Esophagus muscularis mucosa (tissue), 4 donors: ENCODE data around the gene MYO1C. TPM values are rescaled to one million over a fixed set of nuclear protein-coding genes. Genes with fewer than 3 reads are reported as not detected.
A peak's percentile ranks its signal among the peaks of the same experiment; 100 is the strongest.

ENCODE experiments used
- DNase-seq: peaks from one replicate; pipeline ENCODE4 v3.0.0-alpha.2; 2017; ENCODE audit errors: extremely low spot score
- H3K27ac ChIP-seq, 4 donors: fragments of 200-600 bp; sonication (generic); replicated peaks in 1 of 4; 1 replicate in 3 of 4; 2 replicates in 1 of 4; pipeline ENCODE4 v1.5.1; 2016 to 2019; ENCODE audit warnings: mild to moderate bottlenecking in 1 of 4
- H3K27me3 ChIP-seq, 4 donors: fragments of 200-600 bp; sonication (generic); one replicate each; pipeline versions ENCODE4 v1.5.1 to v1.6.0; 2016 to 2019
- H3K36me3 ChIP-seq, 4 donors: fragments of 200-600 bp; sonication (generic); one replicate each; pipeline ENCODE4 v1.5.1; 2016 to 2019
- H3K4me1 ChIP-seq, 4 donors: fragments of 200-600 bp; sonication (generic); one replicate each; pipeline ENCODE4 v1.5.1; 2016 to 2019
- H3K4me3 ChIP-seq, 4 donors: fragments of 200-600 bp; sonication (generic); 1 replicate in 2 of 4; 2 replicates in 2 of 4; pipeline ENCODE4 v1.5.1; 2016 to 2019; ENCODE audit warnings: mild to moderate bottlenecking in 4 of 4, moderate library complexity in 1 of 4
- H3K9me3 ChIP-seq, 4 donors: fragments of 200-600 bp; sonication (generic); 1 replicate in 3 of 4; 2 replicates in 1 of 4; pipeline ENCODE4 v1.5.1; 2016 to 2019
- EP300 ChIP-seq: sonication (generic); formaldehyde crosslinking; IDR thresholded peaks from one replicate; pipeline ENCODE4 v1.6.1; 2017; ENCODE audit warnings: antibody characterized with exemption
- POLR2A ChIP-seq: fragments of 450-650 bp; IDR thresholded peaks from one replicate; pipeline ENCODE4 v1.6.1; 2017; ENCODE audit warnings: antibody characterized with exemption, moderate library complexity, mild to moderate bottlenecking, low read depth
- POLR2AphosphoS5 ChIP-seq, 2 donors: sonication (generic); formaldehyde crosslinking; IDR thresholded peaks; one replicate each; pipeline ENCODE4 v1.6.1; 2017; ENCODE audit warnings: antibody characterized with exemption in 2 of 2
- WGBS: methylation state at CpG from one replicate; pipeline ENCODE4 v1.1.5; 2018; 5-methylcytosine and 5-hydroxymethylcytosine counted together
- intact Hi-C: fragments of 100-400 bp; cut with DNase I; formaldehyde crosslinking; loops from one replicate; pipeline ENCODE4 v1.15.1; 2023
- total RNA-seq, 4 donors: library from RNA; depleted of rRNA; stranded (reverse); fragments of >200 nt; gene quantifications; one replicate each; pipeline versions ENCODE4 v1.1.0 to v1.2.1, GENCODE V29; 2016
- TF ChIP-seq, protein P1 (sequence below), 3 experiments: fragments of 200-600 bp in 2 of 3; fragments of 450-650 bp in 1 of 3; sonication (generic) in 2 of 3; IDR thresholded peaks; one replicate each; pipeline ENCODE4 v1.5.1; 2017 to 2019; ENCODE audit warnings: antibody characterized with exemption in 3 of 3, mild to moderate bottlenecking in 2 of 3, moderate library complexity in 1 of 3

MYO1C gene
- total RNA-seq, 4 donors from 2014 or later: 248 to 444 (median 347) TPM

DNA sequence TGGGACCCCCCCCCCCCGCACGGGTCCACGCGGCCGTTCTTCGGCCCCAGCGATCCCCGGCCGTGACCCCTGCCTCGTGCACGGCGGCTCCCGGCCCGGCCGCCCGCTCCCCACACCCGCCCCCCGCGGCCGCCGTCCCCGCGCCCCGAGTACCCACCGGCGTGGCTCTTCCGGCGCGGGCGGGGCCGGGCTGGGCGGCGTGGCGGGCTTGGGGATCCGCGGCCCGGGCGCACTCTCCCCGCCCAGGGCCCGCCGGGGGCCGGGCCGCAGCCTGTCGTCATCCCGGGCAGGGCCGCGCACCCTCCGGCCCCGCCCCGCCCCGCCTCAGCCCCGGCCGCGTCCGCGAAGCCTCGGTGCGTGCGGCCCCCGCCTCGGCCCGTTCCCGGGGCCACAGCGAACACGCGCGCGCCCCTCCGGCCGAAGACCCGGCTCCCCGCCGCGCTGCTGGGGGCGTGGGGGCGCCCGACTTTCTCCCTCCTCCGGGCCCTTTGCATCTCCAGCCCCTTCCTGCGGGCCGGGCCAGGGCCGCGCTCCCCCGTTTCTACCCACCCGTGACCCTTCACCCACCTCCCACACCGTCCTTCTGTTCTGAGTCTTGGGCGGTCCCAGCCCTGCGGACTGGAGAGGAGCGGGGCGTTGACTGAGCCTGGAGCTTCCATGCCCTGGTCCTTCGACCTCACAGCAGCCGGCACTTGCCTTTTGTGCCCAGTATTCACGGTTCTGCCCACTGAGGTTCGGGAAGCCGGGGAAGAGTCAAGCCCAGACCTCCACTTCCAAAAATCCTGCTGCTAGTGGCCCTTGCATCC lies 840 bp downstream of the MYO1C start:
- no peak for TF ChIP-seq POLR2A
- TF ChIP-seq, protein P1, sequence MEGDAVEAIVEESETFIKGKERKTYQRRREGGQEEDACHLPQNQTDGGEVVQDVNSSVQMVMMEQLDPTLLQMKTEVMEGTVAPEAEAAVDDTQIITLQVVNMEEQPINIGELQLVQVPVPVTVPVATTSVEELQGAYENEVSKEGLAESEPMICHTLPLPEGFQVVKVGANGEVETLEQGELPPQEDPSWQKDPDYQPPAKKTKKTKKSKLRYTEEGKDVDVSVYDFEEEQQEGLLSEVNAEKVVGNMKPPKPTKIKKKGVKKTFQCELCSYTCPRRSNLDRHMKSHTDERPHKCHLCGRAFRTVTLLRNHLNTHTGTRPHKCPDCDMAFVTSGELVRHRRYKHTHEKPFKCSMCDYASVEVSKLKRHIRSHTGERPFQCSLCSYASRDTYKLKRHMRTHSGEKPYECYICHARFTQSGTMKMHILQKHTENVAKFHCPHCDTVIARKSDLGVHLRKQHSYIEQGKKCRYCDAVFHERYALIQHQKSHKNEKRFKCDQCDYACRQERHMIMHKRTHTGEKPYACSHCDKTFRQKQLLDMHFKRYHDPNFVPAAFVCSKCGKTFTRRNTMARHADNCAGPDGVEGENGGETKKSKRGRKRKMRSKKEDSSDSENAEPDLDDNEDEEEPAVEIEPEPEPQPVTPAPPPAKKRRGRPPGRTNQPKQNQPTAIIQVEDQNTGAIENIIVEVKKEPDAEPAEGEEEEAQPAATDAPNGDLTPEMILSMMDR (IDR thresholded peaks at IDR 0.05): no peak
- no peak for TF ChIP-seq POLR2AphosphoS5 (IDR thresholded peaks at IDR 0.05)
- no peak for TF ChIP-seq EP300
- Histone ChIP-seq H3K4me1 (peaks cover 82 to 93% (median 92%) of the 10 kb centered on the region in 4 donors), H3K27me3 (no peaks in the 10 kb centered on the region), H3K9me3 (no peaks in the 10 kb centered on the region), H3K27ac (peak overlapping the region; percentile 96 to 99 (median 97)), H3K36me3 (peaks cover 9 to 26% (median 17%) of the 10 kb centered on the region in 4 donors), H3K4me3 (peak overlapping the region; percentile 70 to 89 (median 79))
- 7% methylated on average over 26 of the region's 94 CpGs for WGBS
- DNase-seq: no peak
- intact Hi-C loops: no loop called here

DNA sequence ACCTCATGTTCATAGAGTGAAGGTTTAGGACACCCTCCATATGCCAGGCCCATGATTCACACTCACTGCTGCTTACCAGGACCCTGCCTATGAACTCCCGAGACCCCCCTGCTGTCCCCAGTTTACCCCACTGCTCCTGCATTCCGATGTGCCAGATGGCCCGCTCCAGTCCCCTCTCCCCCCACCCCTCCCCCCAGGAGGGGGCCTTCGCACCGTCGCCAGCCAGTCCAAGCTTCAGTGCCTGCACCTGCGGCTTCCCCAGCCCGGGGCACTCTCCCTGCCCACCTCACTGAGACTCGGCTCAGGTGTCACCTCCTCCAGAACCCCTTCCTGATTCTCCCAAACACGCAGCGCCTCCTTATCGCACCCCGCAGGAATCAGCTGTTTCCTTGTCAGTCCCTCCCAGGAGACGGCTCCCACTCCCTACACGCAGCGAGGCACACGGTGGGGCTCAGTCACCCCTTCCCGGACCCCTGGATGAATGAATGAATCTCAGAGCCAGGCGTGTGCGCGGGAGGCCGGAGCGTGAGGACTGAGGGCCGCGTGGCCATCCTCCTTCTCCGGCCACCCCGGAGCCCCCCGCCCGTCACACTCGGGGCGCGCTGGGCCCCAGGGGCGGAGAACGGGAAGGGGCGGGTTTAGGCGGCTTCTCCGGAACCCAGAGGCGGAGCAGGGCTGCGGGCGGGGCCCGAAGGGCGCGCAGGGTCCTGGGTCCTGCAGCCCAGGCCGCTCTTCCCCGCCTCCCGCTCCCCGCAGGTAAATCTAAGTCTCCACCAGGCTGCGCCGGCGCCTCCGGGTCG lies 1.6 kb downstream of the MYO1C start:
- TF ChIP-seq POLR2A (peak; percentile 79), EP300 (no peak), POLR2AphosphoS5 (IDR thresholded peaks at IDR 0.05) (peak; percentile 67 to 85)
- TF ChIP-seq, protein P1 (IDR thresholded peaks at IDR 0.05): no peak
- no peak for DNase-seq
- H3K9me3 ChIP-seq: no peaks in the 10 kb centered on the region
- H3K27ac ChIP-seq: peak overlapping the region; percentile 96 to 99 (median 97)
- WGBS: 3% methylated on average over 10 of the region's 52 CpGs
- peaks cover 3 to 18% (median 9%) of the 10 kb centered on the region in 4 donors for H3K36me3 ChIP-seq
- intact Hi-C loops: no loop called here
- H3K4me3 ChIP-seq: peak overlapping the region; percentile 70 to 89 (median 79)
- H3K4me1 ChIP-seq: peaks cover 78 to 93% (median 91%) of the 10 kb centered on the region in 4 donors
- no peaks in the 10 kb centered on the region for H3K27me3 ChIP-seq

DNA sequence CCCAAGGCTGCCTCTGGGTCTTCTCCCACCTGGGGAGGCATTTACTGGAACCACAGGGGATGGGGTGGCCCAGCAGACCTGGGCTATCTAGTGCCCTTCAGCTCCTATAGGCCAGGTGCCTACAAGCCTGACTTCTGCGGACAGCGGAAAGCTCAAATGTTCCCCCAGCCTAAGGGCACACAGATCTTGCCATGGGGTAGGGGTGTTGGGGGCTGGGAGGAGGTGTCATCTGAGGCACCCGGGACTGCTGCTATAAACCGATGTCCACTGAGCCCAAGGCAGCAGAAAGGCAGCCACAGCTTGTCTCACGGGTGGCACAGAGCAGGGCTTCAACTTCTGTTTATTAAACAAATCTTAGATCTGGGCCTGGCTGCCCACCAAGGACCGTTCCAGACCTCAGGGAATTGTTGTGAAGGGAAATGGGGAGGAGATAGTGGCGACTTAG lies 3.6 kb downstream of the MYO1C start:
- Histone ChIP-seq H3K9me3 (no peaks in the 10 kb centered on the region), H3K4me1 (peaks cover 73 to 88% (median 86%) of the 10 kb centered on the region in 4 donors), H3K4me3 (peak overlapping the region; percentile 83 to 93 (median 87)), H3K27ac (peak overlapping the region; percentile 96 to 99 (median 97)), H3K36me3 (peaks cover 0 to 5% (median 5%) of the 10 kb centered on the region in 4 donors), H3K27me3 (no peaks in the 10 kb centered on the region)
- WGBS: 48% methylated on average over 7 of the region's 7 CpGs
- no peak for DNase-seq
- intact Hi-C loops: no loop called here
- TF ChIP-seq POLR2AphosphoS5 (IDR thresholded peaks at IDR 0.05): no peak

DNA sequence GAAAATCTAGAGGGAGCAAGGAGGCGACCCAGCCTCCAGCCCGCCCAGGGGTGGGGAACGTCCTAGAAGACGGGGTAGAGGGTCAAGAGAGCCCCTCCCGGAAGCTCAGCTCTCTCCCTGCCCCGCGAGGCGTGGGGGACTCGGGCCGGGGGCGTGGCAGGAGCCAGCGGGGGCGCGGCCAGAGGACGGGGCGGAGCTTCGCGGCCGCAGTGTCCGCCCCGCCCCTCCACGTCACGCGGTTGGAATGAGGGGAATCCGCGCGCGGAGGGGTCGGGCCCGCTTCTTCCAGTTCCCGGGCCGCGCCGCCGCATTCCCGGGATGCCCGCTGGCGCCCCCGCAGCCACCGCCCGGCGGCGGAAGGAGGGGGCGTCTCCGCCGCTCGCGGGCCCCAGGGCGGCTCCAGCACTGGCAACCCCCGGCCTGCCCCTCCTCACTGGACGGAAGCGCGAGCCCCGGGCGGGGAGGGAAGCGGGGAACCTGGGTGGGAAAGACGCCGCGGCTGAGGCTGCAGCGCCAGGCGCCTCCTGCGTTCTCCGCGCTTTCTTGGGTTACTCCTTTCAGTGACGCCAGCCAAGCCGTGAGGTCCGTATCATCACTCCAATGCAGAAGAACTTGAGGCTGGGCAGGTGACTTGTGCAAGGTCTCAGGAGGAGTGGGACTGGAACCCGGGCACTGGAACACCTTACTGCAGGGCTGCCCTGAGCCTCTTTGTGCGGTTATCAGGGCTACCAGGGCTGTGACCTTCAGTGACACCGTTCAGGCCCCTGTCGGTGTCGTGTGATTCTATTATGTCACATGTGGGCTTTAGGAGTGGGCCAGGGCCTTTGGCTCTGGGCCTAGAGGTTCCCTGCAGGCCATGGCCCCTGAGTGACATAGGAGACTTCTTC lies 4.3 kb downstream of the MYO1C start:
- no peaks in the 10 kb centered on the region for H3K9me3 ChIP-seq
- peak overlapping the region; percentile 96 to 99 (median 97) for H3K27ac ChIP-seq
- peak in 1 of 2 donors; percentile 83 for TF ChIP-seq POLR2AphosphoS5 (IDR thresholded peaks at IDR 0.05)
- peak; percentile 8 for TF ChIP-seq POLR2A
- no peak for TF ChIP-seq EP300
- TF ChIP-seq, protein P1 (IDR thresholded peaks at IDR 0.05): peak; percentile 14 to 24 (median 24)
- WGBS: 33% methylated on average over 3 of the region's 72 CpGs
- H3K27me3 ChIP-seq: no peaks in the 10 kb centered on the region
- peaks cover 73 to 88% (median 86%) of the 10 kb centered on the region in 4 donors for H3K4me1 ChIP-seq
- DNase-seq: no peak
- H3K36me3 ChIP-seq: peaks cover 6 to 12% (median 11%) of the 10 kb centered on the region in 4 donors
- peak overlapping the region; percentile 83 to 93 (median 87) for H3K4me3 ChIP-seq
- intact Hi-C loops: no loop called here
